Erythroblast (primary cell): ENCODE data around the gene GBGT1.

ENCODE experiments used
- GATA1 ChIP-seq: IDR thresholded peaks from 2 replicates; pipeline ENCODE4 v1.6.1; 2011; ENCODE audit warnings: low read depth, mild to moderate bottlenecking, control low read depth, low read length, moderate library complexity
- POLR2A ChIP-seq: IDR thresholded peaks from 2 replicates; pipeline ENCODE4 v1.6.1; 2011; ENCODE audit warnings: mild to moderate bottlenecking, low read length

DNA sequence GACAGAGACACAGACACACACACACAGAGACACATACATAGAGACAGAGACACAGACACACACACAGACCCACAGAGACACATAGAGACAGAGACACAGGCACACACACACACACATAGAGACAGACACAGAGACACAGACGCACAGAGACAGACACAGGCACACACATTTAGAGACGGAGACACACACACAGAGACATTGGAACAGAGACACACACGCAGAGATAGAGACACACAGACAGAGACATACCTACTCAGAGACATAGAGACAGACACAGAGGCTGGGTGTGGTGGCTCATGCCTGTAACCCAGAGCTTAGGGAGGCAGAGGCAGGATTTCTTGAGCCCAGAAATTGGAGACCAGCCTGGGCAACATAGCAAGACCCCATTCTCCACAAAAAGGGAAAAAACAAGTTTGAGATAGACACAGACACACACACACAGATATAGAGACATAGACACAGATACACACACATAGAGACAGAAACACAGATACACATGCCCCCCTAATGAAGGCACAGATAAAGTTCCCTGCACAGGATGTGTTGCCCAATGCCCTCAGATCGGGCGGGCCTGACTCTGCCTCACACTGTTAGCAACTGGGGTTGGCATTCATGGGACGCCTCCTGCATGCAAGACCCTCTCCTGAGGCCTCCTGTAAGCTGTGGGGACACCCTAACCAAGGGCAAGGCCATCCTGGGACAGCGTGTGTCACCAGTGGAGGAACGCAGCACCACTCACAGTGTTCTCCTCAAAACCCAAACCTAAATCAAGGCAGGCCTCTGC lies 39.4 kb downstream of the GBGT1 start:
- TF ChIP-seq POLR2A (no peak), GATA1 (no peak)
